Fibroblast of upper back skin (primary cell): ENCODE results near the gene DNAJC11.
A peak's percentile ranks its signal among the peaks of the same experiment; 100 is the strongest.
"Not testable (repeated sequence)": the region's sequence is repeated elsewhere in the genome, so short reads cannot be mapped to it uniquely, and the experiment has no call there.

ENCODE experiments used
- DNase-seq: peaks from one replicate; pipeline ENCODE4 v3.0.0-alpha.2; 2013

The DNAJC11 gene

DNA sequence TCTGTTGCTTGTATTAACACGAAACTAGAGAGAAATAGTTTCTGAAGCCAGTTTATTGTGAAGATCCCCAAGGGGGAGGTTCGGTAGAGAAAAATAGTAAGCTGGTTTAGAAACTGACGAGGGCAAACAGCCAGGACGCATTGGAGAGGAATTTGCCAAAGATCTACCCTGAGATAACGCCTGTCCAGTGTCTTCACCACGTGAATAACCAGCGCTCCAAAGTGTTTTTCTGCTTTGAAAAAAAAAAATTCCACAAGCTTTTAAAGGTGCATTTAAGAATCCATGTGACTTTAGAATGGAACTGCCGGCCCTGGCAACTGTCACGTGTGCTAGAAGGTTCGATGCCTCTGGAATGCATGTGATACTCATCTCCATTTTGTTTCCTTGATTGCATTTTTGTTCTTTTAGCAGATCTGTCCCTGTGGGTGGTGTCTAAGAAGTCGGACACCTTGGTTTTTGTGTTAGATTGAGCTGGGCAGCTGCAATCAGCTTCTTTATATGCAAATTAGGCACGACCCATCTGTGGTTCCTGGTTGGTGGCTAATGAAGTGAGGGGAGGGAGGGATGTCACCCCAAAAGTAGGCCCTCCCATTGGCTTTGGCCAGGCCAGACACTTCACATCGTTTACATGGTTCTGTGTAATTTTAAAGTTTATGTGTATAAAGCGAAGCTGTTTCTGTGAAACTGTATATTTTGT, 78.2 kb downstream of the DNAJC11 start:
- DNase-seq, result no peak

DNA sequence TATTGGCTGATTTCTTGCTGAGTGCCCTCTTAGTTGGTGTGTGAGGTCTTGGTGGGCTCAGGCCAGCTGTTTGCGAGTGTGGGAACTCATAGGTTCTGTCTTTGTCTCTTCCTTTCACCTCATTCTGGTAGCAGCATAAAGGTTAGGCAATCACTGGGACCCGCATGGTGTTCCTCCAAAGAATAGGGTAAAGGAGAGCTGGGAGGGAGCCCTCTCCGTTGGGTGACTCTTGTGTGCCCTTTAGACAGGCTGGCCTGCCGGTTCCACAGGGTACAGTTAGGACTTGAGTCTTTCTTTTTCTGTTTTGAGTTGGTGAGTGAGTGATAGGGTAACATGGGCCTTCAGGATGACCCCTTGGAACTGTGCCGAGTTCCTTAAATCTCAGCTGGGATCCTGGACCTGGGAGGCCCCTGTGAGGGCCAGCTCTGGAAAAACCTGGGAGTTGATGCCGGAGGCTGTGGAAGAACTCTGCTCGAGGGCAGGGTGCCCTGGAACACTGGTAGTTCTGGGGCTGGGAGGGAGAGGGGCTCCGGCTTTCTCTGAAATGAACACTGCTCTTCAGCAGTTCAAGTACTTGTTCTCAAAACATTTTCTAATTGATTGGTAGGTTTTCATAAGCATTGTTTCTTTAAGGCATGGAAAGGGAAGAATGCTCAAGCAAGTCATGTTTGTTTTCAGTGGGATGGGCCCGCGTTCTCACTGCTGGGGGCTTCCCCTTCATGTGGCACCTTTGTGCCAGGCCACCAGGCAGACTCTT, 79.0 kb downstream of the DNAJC11 start:
- DNase-seq, result no peak

DNA sequence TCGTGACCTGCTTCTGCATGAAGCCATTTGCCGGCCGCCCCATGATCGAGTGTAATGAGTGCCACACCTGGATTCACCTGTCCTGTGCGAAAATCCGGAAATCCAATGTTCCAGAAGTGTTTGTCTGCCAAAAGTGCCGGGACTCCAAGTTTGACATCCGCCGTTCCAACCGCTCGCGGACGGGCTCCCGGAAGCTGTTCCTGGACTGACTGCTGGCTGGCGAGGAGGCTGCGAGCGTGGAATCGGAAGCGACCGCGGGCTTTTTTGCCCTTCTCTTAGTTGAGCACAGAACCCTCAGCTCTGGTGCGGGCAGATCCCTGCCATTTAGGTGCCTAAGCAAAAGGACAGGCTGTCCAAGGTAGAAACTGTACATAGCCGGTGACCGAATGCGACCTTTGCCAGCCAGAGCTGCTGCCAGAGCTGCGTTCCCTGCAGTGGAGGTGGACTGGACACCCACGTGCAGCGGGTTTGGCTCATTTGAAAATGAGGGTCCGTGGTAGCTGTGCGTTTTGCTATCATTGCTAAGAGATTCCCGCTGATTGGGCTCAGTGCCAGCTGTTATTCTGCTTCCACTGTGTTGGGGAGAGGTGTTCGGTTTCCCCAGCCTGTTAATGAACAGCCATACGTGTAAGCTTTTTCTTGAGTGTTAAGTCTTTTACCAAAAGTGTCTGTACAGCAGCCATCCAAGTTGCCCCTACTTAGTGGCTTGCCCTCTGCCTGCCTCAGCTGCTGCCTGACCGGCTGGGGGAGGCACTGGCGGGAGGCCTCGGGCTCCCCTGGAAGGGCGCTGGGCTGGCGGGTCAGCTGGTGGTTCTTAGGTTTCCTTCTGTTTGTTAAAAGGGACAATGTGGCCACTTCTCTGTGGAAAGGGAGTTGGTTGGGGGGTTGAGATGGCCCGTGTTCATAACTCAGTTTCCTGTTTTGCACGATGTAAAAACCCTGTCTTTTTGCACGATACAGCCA, 79.9 kb downstream of the DNAJC11 start:
- DNase-seq, result no peak

DNA sequence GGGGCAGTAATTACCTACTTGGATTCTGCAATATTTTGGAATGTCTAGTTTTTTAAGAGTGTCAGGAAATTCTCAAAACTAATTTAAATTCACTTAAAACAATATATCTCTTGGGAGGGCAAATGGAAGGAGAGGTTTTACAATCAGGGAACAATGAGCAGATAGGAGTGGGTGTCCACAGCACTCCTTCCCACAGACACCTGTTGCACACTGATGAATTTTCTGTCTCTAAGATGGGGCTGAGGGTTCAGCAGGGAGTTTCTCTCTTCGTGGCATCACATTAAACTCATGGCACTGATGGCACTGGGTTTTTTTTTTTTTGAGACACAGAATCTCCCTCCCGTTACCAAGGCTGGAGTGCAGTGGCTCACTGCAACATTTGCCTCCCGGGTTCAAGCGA, 82.6 kb downstream of the DNAJC11 start:
- DNase-seq, result no peak

DNA sequence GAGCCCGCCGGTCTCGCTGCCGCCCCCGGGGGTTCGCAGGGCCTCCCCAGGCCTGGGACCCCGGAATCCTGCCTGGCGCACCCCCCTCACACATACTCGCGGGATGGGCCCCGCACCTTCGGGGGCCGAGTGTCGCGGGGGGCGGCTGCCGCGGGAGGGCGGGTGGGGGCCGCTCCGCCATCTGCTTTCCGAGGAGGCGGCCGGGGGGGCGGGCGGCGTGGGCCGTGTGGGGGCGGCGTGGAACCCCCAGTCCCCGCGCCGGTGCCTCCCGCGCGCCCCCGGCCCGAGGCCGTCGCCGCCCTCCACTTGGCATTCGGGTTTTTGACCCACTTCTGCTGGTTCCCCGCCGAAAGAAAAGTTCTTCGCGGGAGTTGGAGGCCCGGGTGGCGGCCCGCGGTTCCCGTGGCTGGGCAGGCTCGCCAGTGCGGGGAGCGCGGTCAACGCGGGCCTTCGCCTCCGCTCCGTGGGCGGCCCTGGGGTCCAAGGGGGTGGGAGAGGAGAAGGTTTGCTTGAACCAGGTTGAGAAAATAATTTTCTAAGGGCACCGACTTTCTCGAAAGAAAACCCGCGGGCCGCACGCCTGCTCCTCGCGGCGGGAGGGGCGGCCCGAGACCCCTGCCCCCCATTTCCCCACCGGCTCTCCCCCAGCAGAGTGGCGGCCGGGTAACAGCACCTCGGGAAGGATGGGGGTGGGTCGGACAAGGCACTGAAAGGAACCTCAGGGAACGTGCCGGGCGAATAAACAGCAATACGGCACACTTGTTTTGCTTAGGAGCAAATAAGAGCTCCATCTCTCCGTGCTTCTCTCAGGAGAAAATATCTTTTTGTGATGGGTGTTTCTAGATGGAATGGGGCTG, 86.5 kb downstream of the DNAJC11 start:
- DNase-seq, result no peak

GRCh38 chr1:6614019-6614928, 87.3 kb downstream of the DNAJC11 start:
- peak; percentile 36 for DNase-seq

DNA sequence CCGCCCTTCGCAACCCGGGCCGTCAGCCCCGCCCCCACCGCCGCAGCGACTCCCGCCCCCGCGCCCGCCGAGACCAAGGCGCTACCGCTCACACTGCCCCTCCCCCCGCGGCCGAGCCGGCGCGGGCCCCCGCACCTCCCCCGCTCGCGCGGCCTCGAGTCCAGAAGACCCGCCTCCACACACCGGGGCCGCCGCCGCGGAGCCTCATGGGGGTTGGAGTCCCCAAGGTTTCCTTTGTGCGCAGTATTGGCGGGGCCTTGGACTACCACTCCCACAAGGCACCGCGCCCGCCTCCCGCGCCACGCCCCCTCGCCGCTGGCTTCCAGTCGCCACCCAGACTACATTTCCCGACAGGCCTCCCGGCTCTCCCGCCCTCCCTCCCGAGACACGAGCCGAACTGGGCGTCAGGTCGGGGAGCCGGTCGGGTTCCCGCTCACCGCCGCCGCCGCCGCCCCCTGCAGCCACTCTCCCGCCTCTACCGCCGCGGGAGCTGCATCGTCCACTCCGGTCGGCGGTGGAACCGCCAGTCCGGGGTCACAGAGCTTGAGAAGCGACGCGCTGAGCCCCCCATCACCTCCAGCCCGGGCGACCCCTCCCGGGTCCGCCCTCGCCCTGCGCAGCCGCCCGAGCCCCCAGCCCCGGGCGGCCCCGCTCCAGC, 88.1 kb downstream of the DNAJC11 start, which contains the start of gene PHF13:
Gene PHF13 (plus strand): TSS at position 371 of the 658 bp plus-strand sequence. CDS start 336 bp downstream, outside the sequence.
- peak; percentile 99 for DNase-seq

- DNase-seq, result no peak
Measured at GRCh38 chr1:6612641-6613360, 88.8 kb downstream of the DNAJC11 start.

- DNase-seq, result peak; percentile 92
Measured at GRCh38 chr1:6603915-6604558, 97.6 kb downstream of the DNAJC11 start.

DNA sequence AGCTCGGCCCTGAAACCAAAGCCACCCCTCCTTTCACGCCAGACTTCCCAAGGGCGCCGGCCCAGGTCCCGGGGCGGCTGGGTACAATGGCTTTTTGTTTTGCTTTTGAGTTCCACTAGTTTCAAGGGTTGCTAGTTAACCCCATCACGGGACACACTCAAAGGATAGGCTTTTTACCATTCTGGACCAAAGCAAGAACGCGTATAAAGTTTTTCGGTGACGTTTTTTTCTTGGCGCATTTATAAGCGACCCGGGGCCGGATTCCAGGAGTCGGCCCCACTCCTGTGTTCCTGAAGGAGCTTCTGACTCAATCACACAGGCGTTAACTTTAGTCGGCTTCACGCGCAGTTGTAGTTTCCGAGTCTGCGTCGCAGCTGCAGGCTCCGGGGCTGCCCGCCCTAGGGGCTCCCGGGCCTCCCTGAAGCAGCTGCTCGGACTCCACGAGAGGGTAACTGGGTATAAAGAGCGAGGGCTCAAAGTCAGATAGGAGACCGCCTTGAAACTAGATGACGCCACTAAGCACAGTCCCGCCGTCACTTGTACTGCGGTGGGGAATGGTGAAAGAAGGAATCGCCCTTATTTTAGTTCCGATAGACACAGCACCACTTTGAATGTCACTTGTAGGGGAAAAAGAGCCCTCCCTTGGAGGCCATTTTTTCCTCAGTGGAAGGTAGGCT, 98.2 kb downstream of the DNAJC11 start:
- DNase-seq, result peak; percentile 83

DNA sequence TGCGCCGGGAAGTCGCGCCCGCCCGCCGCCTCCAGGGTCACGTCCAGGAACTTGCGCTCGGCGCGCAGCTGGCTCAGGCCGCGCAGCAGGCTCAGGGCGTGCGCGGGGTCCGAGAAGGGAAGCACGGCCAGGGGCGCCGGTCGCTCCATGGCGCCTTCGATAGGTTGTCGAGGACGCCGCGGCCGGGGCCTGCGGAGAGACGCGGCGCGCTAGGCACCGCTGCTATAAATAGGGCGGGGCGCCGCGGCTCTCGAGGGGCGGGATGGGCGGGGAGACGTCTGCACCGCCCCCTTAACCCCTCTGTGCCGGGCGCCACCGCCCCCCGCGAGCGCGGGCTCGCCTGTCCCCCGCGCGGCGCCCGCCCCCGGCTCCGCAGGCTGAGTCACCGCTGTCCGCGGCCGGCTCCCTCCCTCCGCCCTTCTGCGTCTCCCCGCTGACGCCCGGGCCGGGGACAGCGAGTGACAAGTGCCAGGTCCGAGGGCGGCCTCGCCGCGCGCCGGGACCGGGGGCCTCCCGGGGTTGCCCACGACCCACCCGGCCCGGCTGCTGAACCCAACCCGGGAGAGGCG, 98.9 kb downstream of the DNAJC11 start, which contains the start of gene KLHL21:
Gene KLHL21 (minus strand): TSS at position 201 of the 569 bp plus-strand sequence. CDS start 52 bp downstream, at position 149.
- DNase-seq, result peak; percentile 87

GRCh38 chr1:6601923-6602668, 99.5 kb downstream of the DNAJC11 start:
- DNase-seq, result no peak

GRCh38 chr1:6601049-6601922, 100.3 kb downstream of the DNAJC11 start:
- peak; percentile 85 for DNase-seq

- no peak for DNase-seq
Measured at GRCh38 chr1:6600410-6601048, 101.1 kb downstream of the DNAJC11 start.

DNA sequence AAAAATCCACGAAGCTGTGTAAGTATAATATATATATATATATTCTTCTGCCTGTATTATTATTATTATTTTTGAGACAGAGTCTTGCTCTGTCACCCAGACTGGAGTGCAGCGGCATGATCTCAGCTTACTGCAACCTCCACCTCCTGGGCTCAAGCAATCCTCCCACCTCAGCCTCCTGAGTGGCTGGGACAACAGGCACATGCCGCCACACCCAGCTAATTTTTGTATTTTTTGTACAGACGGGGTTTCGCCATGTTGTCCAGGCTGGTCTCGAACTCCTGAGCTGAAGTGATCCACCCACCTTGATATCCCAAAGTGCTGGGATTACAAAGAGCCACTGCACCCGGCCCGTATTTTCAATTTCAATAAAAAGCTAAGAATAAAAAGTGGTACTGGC, 101.6 kb downstream of the DNAJC11 start:
- not testable (repeated sequence) for DNase-seq
